Neuronal stem cell (in vitro differentiated cells): ENCODE data around the gene PITHD1.

ENCODE experiments used
- DNase-seq: peaks from one replicate; pipeline ENCODE4 v3.0.0-alpha.2; 2013; ENCODE audit warnings: low spot score
- H2AFZ ChIP-seq: one replicate; pipeline ENCODE4 v1.6.1; 2013; ENCODE audit warnings: mild to moderate bottlenecking, low read length, inconsistent platforms
- H2AK5ac ChIP-seq: 2 replicates; pipeline ENCODE4 v1.6.1; 2013; ENCODE audit warnings: low read depth, mild to moderate bottlenecking, inconsistent platforms, low read length, moderate library complexity, mixed read lengths
- H2BK120ac ChIP-seq: 2 replicates; pipeline ENCODE4 v1.6.1; 2013; ENCODE audit warnings: low read depth, mild to moderate bottlenecking, inconsistent platforms, low read length, moderate library complexity, mixed read lengths
- H2BK12ac ChIP-seq: one replicate; pipeline ENCODE4 v1.6.1; 2013; ENCODE audit warnings: low read length, inconsistent platforms
- H2BK15ac ChIP-seq: 2 replicates; pipeline ENCODE4 v1.6.1; 2013; ENCODE audit warnings: mild to moderate bottlenecking, low read length, inconsistent platforms, mixed read lengths
- H2BK5ac ChIP-seq: one replicate; pipeline ENCODE4 v1.6.1; 2013; ENCODE audit warnings: inconsistent platforms, mild to moderate bottlenecking, low read length, moderate library complexity
- H3K14ac ChIP-seq: one replicate; pipeline ENCODE4 v1.6.1; 2013; ENCODE audit warnings: low read length, inconsistent platforms
- H3K18ac ChIP-seq: 2 replicates; pipeline ENCODE4 v1.6.1; 2013; ENCODE audit warnings: low read length, inconsistent platforms
- H3K23ac ChIP-seq: 2 replicates; pipeline ENCODE4 v1.6.1; 2013; ENCODE audit warnings: low read depth, mild to moderate bottlenecking, mixed read lengths, low read length, inconsistent platforms; ENCODE audit not compliant: poor library complexity
- H3K27ac ChIP-seq: replicated peaks from 3 replicates; pipeline ENCODE4 v1.5.1; 2013; ENCODE audit warnings: low read length, inconsistent platforms
- H3K27me3 ChIP-seq, 3 experiments: 2 replicates each; pipeline ENCODE4 v1.6.1; 2013; ENCODE audit warnings: low read length in 3 of 3, mild to moderate bottlenecking in 2 of 3, inconsistent platforms in 1 of 3, low read depth in 1 of 3, mixed read lengths in 1 of 3, moderate library complexity in 1 of 3; ENCODE audit not compliant: control insufficient read depth in 3 of 3, insufficient read depth in 3 of 3
- H3K36me3 ChIP-seq, 2 donors: replicated peaks in 1 of 2; 2 replicates each; pipeline ENCODE4 v1.6.1; 2013; ENCODE audit warnings: low read length in 2 of 2; ENCODE audit not compliant: control insufficient read depth in 2 of 2, insufficient read depth in 2 of 2
- H3K4ac ChIP-seq: 2 replicates; pipeline ENCODE4 v1.6.1; 2013; ENCODE audit warnings: inconsistent platforms, mild to moderate bottlenecking, low read length, moderate library complexity
- H3K4me1 ChIP-seq, 2 donors: 1 replicate in 1 of 2; 2 replicates in 1 of 2; pipeline ENCODE4 v1.6.1; 2013; ENCODE audit warnings: low read length in 2 of 2, low read depth in 1 of 2; ENCODE audit not compliant: control insufficient read depth in 2 of 2, insufficient read depth in 1 of 2
- H3K4me2 ChIP-seq: one replicate; pipeline ENCODE4 v1.6.1; 2013; ENCODE audit warnings: mild to moderate bottlenecking, low read length, inconsistent platforms; ENCODE audit not compliant: insufficient read depth, poor library complexity, severe bottlenecking
- H3K4me3 ChIP-seq, 2 donors: 2 replicates each; pipeline ENCODE4 v1.5.1; 2013; ENCODE audit warnings: low read length in 2 of 2, mild to moderate bottlenecking in 2 of 2, inconsistent platforms in 1 of 2, moderate library complexity in 1 of 2
- H3K79me1 ChIP-seq: one replicate; pipeline ENCODE4 v1.6.1; 2013; ENCODE audit warnings: low read depth, mild to moderate bottlenecking, inconsistent platforms, low read length, moderate library complexity
- H3K9ac ChIP-seq: one replicate; pipeline ENCODE4 v1.6.1; 2013; ENCODE audit warnings: mild to moderate bottlenecking, low read depth, low read length, inconsistent platforms; ENCODE audit not compliant: poor library complexity
- H3K9me3 ChIP-seq, 2 donors: replicated peaks in 1 of 2; 2 replicates each; pipeline versions ENCODE3 to v1.6.1; 2013; ENCODE audit warnings: low read length in 2 of 2, mild to moderate bottlenecking in 2 of 2, inconsistent platforms in 1 of 2, low read depth in 1 of 2, mixed read lengths in 1 of 2, moderate library complexity in 1 of 2; ENCODE audit not compliant: control insufficient read depth in 2 of 2, insufficient read depth in 1 of 2
- H4K8ac ChIP-seq: one replicate; pipeline ENCODE4 v1.6.1; 2013; ENCODE audit warnings: low read depth, mild to moderate bottlenecking, inconsistent platforms, low read length, moderate library complexity
- H4K91ac ChIP-seq: one replicate; pipeline ENCODE4 v1.6.1; 2013; ENCODE audit warnings: low read length, low read depth, mild to moderate bottlenecking, inconsistent platforms; ENCODE audit not compliant: poor library complexity
- WGBS, 2 donors: extraction: QIAGEN DNeasy Blood & Tissue Kit; methylation state at CpG; one replicate each; pipeline ENCODE4 v1.1.7; 2013; ENCODE audit warnings: missing lambda C conversion rate in 2 of 2, mixed read lengths in 1 of 2; ENCODE audit not compliant: insufficient read length in 2 of 2, insufficient replicate concordance in 1 of 2; ENCODE audit errors: extremely low coverage in 2 of 2; 5-methylcytosine and 5-hydroxymethylcytosine counted together

PITHD1 gene

GRCh38 chr1:23816361-23816760, 38.1 kb downstream of the PITHD1 start:
- no peaks in the 10 kb centered on the region for H3K27me3 ChIP-seq
- H2BK12ac ChIP-seq: no peak overlapping the region
- no peak for DNase-seq
- no peak overlapping the region for H2BK5ac ChIP-seq
- H3K4me2 ChIP-seq: no peak overlapping the region
- no peak overlapping the region for H4K8ac ChIP-seq
- H3K27ac ChIP-seq: no peak overlapping the region
- H3K4me1 ChIP-seq: no peaks in the 10 kb centered on the region
- H3K36me3 ChIP-seq: peaks cover 20 to 51% of the 10 kb centered on the region in 2 donors
- no CpG with 5 or more reads among the region's 3 CpGs for WGBS, 2 donors
- H3K9ac ChIP-seq: no peak overlapping the region
- H3K23ac ChIP-seq: no peak overlapping the region
- H2BK120ac ChIP-seq: no peak overlapping the region
- no peak overlapping the region for H4K91ac ChIP-seq
- H3K14ac ChIP-seq: no peak overlapping the region
- no peaks in the 10 kb centered on the region for H3K9me3 ChIP-seq
- no peak overlapping the region for H3K18ac ChIP-seq
- H3K4me3 ChIP-seq: no peak overlapping the region
- H3K4ac ChIP-seq: no peak overlapping the region
- no peak overlapping the region for H2AK5ac ChIP-seq
- H2AFZ ChIP-seq: no peak overlapping the region
- peaks cover 4% of the 10 kb centered on the region for H3K79me1 ChIP-seq
- no peak overlapping the region for H2BK15ac ChIP-seq

GRCh38 chr1:23816906-23817305, 38.7 kb downstream of the PITHD1 start:
- Histone ChIP-seq H3K4me2 (no peak overlapping the region), H3K4me1 (no peaks in the 10 kb centered on the region), H2AFZ (no peak overlapping the region), H2BK5ac (no peak overlapping the region), H3K9ac (no peak overlapping the region), H3K79me1 (peaks cover 4% of the 10 kb centered on the region), H3K18ac (no peak overlapping the region), H4K91ac (no peak overlapping the region), H3K4me3 (no peak overlapping the region), H2BK15ac (no peak overlapping the region), H3K23ac (no peak overlapping the region), H4K8ac (no peak overlapping the region), H2BK120ac (no peak overlapping the region), H2BK12ac (no peak overlapping the region), H3K9me3 (no peaks in the 10 kb centered on the region), H3K27me3 (no peaks in the 10 kb centered on the region), H3K14ac (no peak overlapping the region), H3K36me3 (peaks cover 20 to 51% of the 10 kb centered on the region in 2 donors), H3K4ac (no peak overlapping the region), H3K27ac (no peak overlapping the region), H2AK5ac (no peak overlapping the region)
- DNase-seq: no peak

- Histone ChIP-seq H4K8ac (no peak overlapping the region), H2BK120ac (no peak overlapping the region), H4K91ac (no peak overlapping the region), H3K27me3 (no peaks in the 10 kb centered on the region), H3K23ac (no peak overlapping the region), H3K14ac (no peak overlapping the region), H3K27ac (no peak overlapping the region), H2AFZ (no peak overlapping the region), H2AK5ac (no peak overlapping the region), H3K36me3 (peaks cover 17 to 48% of the 10 kb centered on the region in 2 donors), H3K9ac (no peak overlapping the region), H2BK5ac (no peak overlapping the region), H3K4ac (no peak overlapping the region), H3K4me1 (no peaks in the 10 kb centered on the region), H3K4me2 (no peak overlapping the region), H3K18ac (no peak overlapping the region), H3K79me1 (peaks cover 4% of the 10 kb centered on the region), H2BK15ac (no peak overlapping the region), H3K9me3 (no peaks in the 10 kb centered on the region), H2BK12ac (no peak overlapping the region), H3K4me3 (no peak overlapping the region)
- WGBS, 2 donors: no CpG with 5 or more reads among the region's 3 CpGs
- no peak for DNase-seq
Observed at GRCh38 chr1:23817633-23818032, 39.4 kb downstream of the PITHD1 start.

GRCh38 chr1:23823767-23824166, 45.5 kb downstream of the PITHD1 start:
- no peak overlapping the region for H2AK5ac ChIP-seq
- DNase-seq: no peak
- no peak overlapping the region for H3K14ac ChIP-seq
- H3K27me3 ChIP-seq: no peaks in the 10 kb centered on the region
- no peak overlapping the region for H3K4ac ChIP-seq
- no peak overlapping the region for H2BK120ac ChIP-seq
- H3K9ac ChIP-seq: no peak overlapping the region
- no peak overlapping the region for H3K27ac ChIP-seq
- no peaks in the 10 kb centered on the region for H3K9me3 ChIP-seq
- H2BK15ac ChIP-seq: no peak overlapping the region
- H3K23ac ChIP-seq: no peak overlapping the region
- no peak overlapping the region for H2BK12ac ChIP-seq
- H3K4me2 ChIP-seq: no peak overlapping the region
- H3K36me3 ChIP-seq: peaks cover 0 to 5% of the 10 kb centered on the region in 2 donors
- peaks cover 2% of the 10 kb centered on the region for H3K79me1 ChIP-seq
- no peak overlapping the region for H2BK5ac ChIP-seq
- no peak overlapping the region for H3K18ac ChIP-seq
- H3K4me3 ChIP-seq: peak overlapping the region in 1 of 2 donors; percentile 96
- WGBS, 2 donors: no CpG with 5 or more reads among the region's 7 CpGs
- H4K91ac ChIP-seq: no peak overlapping the region
- no peak overlapping the region for H2AFZ ChIP-seq
- no peaks in the 10 kb centered on the region for H3K4me1 ChIP-seq
- H4K8ac ChIP-seq: no peak overlapping the region
